Measurements from ENCODE around the gene FRMD3. TPM values are rescaled to one million over a fixed set of nuclear protein-coding genes. Genes with fewer than 3 reads are reported as not detected.
A peak's percentile ranks its signal among the peaks of the same experiment; 100 is the strongest.

FRMD3 gene
- total RNA-seq, 1 experiment from 2014 or later = 0.13 TPM

GRCh38 chr9:83236029-83236696, 302.0 kb downstream of the FRMD3 start:
- no peak for DNase-seq (ENCODE audit: low spot score)

- DNase-seq (ENCODE audit: low spot score) = no peak
Observed at GRCh38 chr9:83235526-83235925, 302.7 kb downstream of the FRMD3 start.

GRCh38 chr9:83234541-83234940, 303.7 kb downstream of the FRMD3 start:
- no peak for DNase-seq (ENCODE audit: low spot score)

GRCh38 chr9:83233647-83234046, 304.6 kb downstream of the FRMD3 start:
- DNase-seq (ENCODE audit: low spot score) = no peak

GRCh38 chr9:83231039-83231438, 307.2 kb downstream of the FRMD3 start:
- DNase-seq (ENCODE audit: low spot score) = peak; percentile 5

GRCh38 chr9:83220730-83221129, 317.5 kb downstream of the FRMD3 start:
- peak; percentile 24 for DNase-seq (ENCODE audit: low spot score)

GRCh38 chr9:83219924-83220438, 318.2 kb downstream of the FRMD3 start:
- no peak for DNase-seq (ENCODE audit: low spot score)

- DNase-seq (ENCODE audit: low spot score) = peak; percentile 78
Observed at GRCh38 chr9:83219154-83219923, 318.9 kb downstream of the FRMD3 start.

- peak; percentile 42 for DNase-seq (ENCODE audit: low spot score)
Observed at GRCh38 chr9:83218411-83219090, 319.6 kb downstream of the FRMD3 start.

- no peak for DNase-seq (ENCODE audit: low spot score)
Observed at GRCh38 chr9:83209188-83209731, 328.9 kb downstream of the FRMD3 start.

GRCh38 chr9:83208065-83208850, 329.9 kb downstream of the FRMD3 start:
- no peak for DNase-seq (ENCODE audit: low spot score)

GRCh38 chr9:83204047-83204446, 334.2 kb downstream of the FRMD3 start:
- DNase-seq (ENCODE audit: low spot score) = peak; percentile 17

- DNase-seq (ENCODE audit: low spot score) = no peak
Observed at GRCh38 chr9:83200531-83200930, 337.7 kb downstream of the FRMD3 start.

GRCh38 chr9:83199832-83200231, 338.4 kb downstream of the FRMD3 start:
- DNase-seq (ENCODE audit: low spot score) = no peak

- peak; percentile 62 for DNase-seq (ENCODE audit: low spot score)
Observed at GRCh38 chr9:83199240-83199639, 339.0 kb downstream of the FRMD3 start.

- no peak for DNase-seq (ENCODE audit: low spot score)
Observed at GRCh38 chr9:83198371-83198770, 339.8 kb downstream of the FRMD3 start.

GRCh38 chr9:83197591-83197990, 340.6 kb downstream of the FRMD3 start:
- DNase-seq (ENCODE audit: low spot score) = no peak

- no peak for DNase-seq (ENCODE audit: low spot score)
Observed at GRCh38 chr9:83196946-83197345, 341.3 kb downstream of the FRMD3 start.
